HT1080 (cell line): ENCODE results near the gene STAB1. TPM values are rescaled to one million over a fixed set of nuclear protein-coding genes. Genes with fewer than 3 reads are reported as not detected.

ENCODE experiments used
- DNase-seq: peaks from one replicate; pipeline ENCODE4 v3.0.0-alpha.2; 2015; ENCODE audit warnings: low read depth
- total RNA-seq: library from RNA; depleted of rRNA; stranded (reverse); fragments of >200 nt; shearing (Covaris generic); gene quantifications from 2 replicates; pipeline ENCODE4 v1.2.3, GENCODE V29; 2014

STAB1 gene
- total RNA-seq, 1 experiment from 2014 or later: not detected

- DNase-seq: no peak
These were observed 11.3 kb downstream of the STAB1 start for GRCh38 chr3:52506266-52506966.

DNA sequence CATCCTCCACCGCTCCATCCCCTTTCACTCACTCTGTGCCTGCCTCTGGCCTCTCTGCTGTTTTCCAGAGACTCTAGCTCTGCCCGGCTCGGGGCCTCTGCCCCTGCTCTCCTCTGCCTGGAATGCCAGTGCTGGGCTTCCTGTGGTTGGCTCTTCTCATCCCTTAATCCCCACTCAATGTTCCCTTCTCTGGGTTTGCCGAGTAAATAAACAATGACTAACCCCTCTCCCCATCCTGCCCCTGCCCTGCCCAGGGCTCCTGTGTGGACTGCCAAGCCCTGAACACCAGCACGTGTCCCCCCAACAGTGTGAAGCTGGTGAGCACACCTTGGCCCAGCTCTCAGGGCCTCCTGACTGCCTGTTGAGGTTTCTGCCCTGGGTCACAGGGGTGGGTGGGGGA, 12.2 kb downstream of the STAB1 start:
- DNase-seq: peak; percentile 94

- DNase-seq: no peak
These were observed 14.7 kb downstream of the STAB1 start for GRCh38 chr3:52509753-52510328.

- DNase-seq: no peak
These were observed 16.4 kb downstream of the STAB1 start for GRCh38 chr3:52511509-52511908.

GRCh38 chr3:52512105-52512504, 17.0 kb downstream of the STAB1 start:
- DNase-seq: no peak

- no peak for DNase-seq
These were observed 17.6 kb downstream of the STAB1 start for GRCh38 chr3:52512727-52513126.

- no peak for DNase-seq
These were observed 18.1 kb downstream of the STAB1 start for GRCh38 chr3:52513281-52513680.

- no peak for DNase-seq
These were observed 19.4 kb downstream of the STAB1 start for GRCh38 chr3:52514576-52514975.

DNA sequence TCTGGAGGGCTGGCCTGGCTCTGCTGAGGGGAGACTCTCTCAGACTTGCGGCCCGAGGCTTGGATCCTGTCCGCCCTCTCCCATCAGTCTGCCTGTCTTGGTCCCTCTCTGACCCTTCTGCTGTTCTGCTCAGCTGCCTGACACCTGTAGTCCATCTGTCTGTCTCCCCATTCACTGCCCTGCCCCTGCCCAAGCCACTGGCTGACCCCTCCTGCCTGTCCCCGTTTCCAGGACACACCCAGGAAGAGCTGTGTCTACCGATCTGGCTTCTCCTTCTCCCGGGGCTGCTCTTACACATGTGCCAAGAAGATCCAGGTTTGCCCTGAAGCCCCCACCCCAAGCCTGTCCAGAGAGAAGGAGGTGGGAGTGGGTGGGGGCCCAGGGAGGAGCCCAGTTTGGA, 20.1 kb downstream of the STAB1 start:
- no peak for DNase-seq

DNA sequence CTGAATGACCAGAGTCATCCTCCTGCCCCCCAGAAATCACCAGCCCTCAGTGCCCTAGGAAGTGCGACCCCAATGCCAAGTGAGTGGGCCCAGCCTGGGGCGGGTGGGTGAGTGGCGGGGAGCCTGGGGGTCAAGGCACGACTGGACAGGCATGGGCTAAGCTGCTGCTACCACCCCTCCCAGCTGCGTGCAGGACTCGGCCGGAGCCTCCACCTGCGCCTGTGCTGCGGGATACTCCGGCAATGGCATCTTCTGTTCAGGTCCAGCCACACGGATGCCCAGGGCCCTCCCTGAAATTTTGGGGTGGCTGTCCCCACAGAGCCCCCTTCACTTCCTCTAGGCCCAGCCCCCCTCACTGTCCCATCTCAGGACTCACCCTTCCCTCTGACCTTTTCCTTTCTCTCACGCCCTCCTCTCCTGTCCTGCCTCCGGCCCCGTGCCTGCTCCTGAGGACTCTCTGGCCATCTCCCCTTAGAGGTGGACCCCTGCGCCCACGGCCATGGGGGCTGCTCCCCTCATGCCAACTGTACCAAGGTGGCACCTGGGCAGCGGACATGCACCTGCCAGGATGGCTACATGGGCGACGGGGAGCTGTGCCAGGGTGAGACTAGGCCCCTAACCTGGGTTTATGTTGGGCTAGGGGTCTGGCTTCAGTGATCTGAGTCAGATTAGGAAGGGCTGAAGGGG, 21.5 kb downstream of the STAB1 start:
- no peak for DNase-seq

DNA sequence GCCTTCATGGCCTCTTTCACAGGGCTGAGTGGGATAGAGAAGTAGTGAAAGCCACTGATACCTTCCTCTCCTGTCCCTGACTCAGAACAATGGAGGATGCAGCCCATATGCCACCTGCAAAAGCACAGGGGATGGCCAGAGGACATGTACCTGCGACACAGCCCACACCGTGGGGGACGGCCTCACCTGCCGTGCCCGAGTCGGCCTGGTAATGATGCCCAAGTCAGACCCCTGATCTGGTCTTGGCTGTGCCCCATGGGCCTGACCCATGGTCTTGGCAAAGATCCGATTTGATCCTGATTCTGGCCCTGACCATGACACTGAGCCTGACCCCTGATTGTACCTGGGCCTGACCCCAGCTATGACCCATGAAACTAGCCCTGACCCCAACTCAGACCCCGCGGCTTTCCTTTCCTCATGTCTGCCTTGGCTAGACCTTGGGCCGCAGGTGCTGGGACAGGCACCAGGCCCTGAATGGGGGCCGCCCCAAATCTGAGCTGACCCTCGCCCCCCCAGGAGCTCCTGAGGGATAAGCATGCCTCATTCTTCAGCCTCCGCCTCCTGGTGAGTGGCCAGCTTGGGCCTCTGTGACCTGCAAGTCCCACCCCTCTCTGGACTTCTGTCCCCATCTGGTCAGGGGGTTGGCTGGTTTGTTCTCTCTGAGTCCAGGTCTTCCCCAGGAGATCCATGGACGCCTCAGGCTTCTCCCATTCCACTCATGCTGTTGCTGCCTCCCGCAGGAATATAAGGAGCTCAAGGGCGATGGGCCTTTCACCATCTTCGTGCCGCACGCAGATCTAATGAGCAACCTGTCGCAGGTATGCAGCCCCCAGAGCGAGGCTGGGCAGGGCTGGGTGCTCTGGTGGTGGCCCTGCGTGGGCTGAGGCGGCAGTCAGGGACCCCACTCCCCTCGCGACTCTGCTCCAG, 22.9 kb downstream of the STAB1 start:
- DNase-seq: no peak

- DNase-seq: no peak
These were observed 23.7 kb downstream of the STAB1 start for GRCh38 chr3:52518723-52519444.

DNA sequence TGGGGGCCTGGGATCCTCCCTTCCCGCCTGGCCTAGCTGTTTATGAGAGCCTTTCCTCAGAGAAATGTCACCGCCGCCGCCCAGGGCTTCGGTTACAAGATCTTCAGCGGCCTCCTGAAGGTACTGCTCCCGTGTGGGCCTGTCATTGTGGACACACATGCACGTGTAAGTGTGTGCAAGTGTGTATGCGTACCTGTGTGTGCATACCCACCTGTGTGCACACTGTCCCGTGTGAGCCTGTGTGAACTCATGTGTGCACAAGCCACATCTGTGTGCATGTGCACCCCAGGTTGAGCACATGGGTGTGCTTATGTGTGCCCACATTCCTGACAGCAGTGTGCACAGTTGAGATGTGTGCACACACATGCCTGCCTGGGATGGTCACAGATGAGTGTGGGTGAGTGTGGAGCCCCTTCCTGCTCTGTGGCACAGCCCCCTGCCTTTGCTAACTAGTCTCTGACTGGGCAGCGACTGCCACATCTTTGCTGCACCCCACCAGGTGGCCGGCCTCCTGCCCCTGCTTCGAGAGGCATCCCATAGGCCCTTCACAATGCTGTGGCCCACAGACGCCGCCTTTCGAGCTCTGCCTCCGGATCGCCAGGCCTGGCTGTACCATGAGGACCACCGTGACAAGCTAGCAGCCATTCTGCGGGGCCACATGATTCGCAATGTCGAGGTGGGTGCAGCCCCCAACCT, 24.5 kb downstream of the STAB1 start:
- DNase-seq: no peak

DNA sequence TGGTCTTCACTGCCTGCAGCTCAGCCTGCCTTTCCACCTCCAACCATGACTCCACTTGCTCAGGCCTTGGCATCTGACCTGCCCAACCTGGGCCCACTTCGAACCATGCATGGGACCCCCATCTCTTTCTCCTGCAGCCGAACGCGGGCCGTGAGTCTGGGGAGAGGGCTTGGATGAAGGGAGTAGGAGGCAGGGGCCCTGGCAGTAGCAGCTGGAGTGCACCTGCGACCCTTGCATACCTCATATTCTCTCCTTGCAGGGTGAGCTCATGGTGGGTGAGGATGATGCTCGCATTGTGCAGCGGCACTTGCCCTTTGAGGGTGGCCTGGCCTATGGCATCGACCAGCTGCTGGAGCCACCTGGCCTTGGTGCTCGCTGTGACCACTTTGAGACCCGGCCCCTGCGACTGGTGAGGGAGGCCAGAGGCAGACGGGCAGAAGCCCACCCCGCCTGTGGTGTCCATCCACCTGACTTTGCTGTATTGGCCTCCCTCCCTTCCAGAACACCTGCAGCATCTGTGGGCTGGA, 25.1 kb downstream of the STAB1 start:
- no peak for DNase-seq

GRCh38 chr3:52520716-52521487, 25.8 kb downstream of the STAB1 start:
- no peak for DNase-seq

DNA sequence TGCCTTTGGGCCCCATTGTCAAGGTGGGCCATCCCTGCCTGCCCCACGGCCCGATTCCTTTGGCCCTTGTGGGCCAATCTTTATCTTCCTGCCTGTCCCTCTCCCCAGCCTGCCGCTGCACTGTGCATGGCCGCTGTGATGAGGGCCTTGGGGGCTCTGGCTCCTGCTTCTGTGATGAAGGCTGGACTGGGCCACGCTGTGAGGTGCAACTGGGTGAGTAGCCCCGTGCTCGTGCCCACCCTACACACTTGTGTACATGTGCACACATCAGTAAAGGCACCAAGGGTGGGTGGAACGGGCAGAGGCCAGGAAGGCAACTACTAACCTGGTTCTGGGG, 26.3 kb downstream of the STAB1 start:
- DNase-seq: no peak

DNA sequence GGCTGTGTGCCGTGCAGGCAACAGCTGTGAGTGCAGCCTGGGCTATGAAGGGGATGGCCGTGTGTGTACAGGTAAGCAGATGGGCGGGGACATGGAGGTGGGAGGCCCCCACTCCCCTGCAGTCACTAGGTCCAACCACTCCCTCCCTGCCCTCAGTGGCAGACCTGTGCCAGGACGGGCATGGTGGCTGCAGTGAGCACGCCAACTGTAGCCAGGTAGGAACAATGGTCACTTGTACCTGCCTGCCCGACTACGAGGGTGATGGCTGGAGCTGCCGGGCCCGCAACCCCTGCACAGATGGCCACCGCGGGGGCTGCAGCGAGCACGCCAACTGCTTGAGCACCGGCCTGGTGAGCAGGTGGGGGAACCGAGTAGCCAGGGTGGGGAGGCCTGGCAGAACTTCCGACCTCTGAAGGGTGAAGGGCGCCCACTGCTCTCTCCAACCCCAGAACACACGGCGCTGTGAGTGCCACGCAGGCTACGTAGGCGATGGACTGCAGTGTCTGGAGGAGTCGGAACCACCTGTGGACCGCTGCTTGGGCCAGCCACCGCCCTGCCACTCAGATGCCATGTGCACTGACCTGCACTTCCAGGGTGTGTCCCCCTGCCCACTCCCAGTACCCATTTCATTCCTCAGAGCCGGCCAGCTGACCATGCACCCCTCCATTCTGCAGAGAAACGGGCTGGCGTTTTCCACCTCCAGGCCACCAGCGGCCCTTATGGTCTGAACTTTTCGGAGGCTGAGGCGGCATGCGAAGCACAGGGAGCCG, 26.9 kb downstream of the STAB1 start:
- no peak for DNase-seq

GRCh38 chr3:52522651-52523251, 27.6 kb downstream of the STAB1 start:
- DNase-seq: no peak
